HT-29 (cell line): ENCODE measurements around the gene HCRTR1. TPM values are rescaled to one million over a fixed set of nuclear protein-coding genes. Genes with fewer than 3 reads are reported as not detected.

ENCODE experiments used
- DNase-seq: peaks from one replicate; pipeline ENCODE4 v3.0.0-alpha.2; 2015; ENCODE audit warnings: low spot score
- total RNA-seq: library from RNA; depleted of rRNA; stranded (reverse); fragments of >200 nt; shearing (Covaris generic); gene quantifications from 2 replicates; pipeline ENCODE4 v1.2.3, GENCODE V29; 2014; rRNA removed

The HCRTR1 gene
- total RNA-seq, 1 experiment from 2014 or later: not detected

DNA sequence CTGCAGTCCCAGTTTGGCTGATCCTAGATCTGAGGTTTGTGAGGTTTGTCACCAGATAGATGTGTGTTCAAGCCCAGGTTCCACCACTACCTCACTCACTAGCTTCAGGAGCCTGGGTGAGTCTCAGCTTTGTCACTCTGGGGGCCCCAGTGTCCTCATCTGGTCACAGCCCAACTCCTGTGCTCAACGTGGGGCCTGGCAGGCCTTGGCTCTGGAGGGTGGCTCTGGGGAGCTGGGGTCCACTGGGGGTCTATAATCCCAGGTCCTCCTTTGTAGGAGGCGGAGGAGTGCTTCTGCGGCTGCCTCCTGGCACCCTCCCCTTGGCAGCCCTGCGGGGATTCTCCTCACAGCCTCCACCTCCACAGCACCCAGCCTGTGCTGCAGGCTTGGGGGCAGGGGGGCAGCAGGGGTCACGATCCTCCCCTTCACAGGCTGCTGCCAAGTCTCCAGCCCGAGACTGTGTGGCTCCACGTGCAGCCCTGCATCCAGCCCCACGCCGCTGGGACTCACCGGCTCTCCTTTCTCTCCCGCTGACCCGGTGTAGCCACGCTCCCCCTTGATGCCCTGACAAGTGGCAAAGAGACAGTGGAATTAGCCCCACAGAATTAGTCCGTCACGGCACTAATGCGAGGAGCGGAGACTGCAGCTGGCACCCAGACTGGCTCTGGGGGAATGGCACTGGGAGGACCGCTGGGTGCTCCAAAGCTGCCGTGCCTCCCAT is 49.7 kb downstream of the HCRTR1 start:
- DNase-seq: no peak

DNA sequence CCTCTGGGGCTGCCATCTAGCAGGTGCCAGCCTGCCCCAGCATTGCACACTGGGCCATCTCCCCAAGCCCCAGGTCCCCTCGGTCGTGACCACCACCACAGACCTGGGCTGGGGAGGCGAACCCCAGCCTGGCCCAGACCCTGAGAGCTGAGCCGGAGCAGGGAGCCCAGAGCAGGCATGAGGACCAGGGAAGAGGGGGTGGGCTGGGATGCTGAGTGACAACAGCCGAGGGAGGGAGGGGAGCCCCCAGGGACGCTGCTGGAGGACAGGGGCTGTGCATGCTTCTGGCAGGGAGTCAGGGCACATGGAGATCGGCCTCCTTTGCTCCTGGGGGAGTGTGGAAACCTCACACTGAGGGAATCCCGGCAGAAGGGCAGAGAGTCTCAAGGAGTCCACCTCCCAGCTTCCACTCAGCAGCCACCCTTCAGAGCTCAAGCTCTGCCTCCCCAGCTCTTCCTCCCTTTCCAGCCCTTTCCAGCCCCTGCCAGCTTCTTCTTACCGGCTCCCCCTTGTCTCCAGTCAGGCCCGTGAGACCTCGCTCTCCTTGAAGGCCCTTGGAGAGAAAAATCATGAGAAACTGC is 50.9 kb downstream of the HCRTR1 start:
- no peak for DNase-seq

DNA sequence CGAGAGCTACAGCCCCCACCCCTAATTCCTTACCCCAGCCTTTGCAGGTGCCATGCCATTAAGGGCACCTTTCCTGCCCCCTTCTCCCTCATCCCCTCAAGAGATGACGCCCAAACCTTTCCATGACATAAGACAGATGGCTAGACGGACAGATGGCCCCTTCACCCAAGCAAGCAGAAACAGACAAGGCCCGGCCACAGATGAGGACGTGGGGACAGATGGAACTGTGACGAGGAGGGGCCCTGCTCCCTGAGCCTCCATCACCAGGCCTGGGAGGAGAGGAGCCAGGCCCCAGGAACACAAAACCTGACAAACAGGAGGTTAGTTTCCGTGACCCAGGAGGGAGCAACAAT is 51.9 kb downstream of the HCRTR1 start:
- no peak for DNase-seq

DNA sequence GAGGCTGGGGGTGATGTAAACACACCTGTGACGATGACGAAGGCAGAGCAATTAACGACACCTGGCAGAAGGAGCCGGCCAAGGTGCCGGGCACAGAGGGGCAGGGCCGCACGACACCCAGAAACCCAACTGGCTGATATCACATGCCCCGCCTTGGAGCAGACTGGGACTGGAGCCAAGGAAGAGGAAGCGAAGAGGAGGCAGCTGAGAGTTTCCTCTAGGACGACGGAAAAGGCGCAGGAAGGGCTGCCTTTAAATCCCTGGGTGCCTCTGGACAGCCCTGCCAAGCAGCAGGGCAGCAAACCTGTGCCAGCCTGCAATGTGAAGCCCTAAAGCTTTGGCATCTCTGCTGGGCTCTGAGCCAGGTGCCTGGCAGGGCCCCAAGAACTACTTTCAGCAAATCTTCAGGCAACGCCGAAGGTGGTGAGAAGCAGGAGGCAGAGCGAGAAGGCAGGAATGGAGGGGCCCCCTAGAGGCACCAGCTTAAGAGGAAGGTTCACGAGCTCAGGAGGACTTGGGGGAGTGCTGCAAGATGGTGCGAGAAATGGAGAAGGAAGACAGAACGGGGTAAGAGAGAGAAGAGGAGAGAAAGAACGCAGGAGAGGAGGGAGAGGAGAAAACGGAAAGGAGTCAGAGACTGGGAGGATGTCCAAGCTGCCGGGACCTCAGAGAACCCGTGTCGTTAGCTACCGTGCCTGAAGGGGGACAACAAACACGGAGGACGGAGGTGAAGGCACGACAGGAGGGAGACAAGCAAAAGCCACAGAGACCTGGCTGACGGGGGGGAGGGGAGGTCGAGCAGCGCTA is 52.5 kb downstream of the HCRTR1 start:
- DNase-seq: peak; percentile 93

DNA sequence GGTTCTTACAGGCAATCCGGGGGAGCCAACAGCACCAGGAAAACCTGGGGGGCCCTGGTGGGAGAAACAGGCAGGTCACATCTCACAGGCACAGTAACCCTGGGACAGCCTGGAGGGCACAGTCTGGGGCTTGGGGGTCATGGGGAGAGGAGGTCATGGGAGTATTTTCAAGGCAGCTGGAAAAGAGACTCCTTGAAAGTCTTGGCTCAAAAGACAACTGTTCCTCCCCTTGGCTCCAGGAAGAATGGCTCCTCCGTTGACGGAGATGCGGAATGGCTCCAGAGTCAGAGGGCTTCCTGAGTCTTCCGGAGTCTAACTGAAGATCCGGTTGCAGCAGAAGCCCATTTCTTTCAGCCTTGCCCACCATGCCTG is 53.1 kb downstream of the HCRTR1 start:
- DNase-seq: peak; percentile 17

DNA sequence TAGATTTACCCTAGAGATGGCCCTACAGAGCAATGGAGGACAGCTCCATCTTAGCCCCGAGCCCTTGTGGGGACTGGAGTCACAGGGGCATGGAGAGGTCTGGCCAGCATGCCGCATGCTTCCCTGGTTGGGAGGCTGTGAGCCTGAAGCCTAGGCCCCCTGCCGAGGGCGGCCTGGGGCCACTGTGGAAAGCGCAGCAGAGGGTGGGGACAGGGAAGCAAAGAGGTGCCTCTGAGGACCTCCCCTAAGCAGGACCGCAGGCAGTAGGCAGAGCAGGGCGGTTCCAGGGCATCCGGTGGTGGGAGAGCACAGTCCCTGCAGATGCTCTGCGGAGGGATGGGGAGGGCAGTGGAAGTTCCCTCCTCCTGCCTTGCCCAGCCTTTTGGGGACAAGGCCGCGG is 53.7 kb downstream of the HCRTR1 start:
- DNase-seq: no peak

DNA sequence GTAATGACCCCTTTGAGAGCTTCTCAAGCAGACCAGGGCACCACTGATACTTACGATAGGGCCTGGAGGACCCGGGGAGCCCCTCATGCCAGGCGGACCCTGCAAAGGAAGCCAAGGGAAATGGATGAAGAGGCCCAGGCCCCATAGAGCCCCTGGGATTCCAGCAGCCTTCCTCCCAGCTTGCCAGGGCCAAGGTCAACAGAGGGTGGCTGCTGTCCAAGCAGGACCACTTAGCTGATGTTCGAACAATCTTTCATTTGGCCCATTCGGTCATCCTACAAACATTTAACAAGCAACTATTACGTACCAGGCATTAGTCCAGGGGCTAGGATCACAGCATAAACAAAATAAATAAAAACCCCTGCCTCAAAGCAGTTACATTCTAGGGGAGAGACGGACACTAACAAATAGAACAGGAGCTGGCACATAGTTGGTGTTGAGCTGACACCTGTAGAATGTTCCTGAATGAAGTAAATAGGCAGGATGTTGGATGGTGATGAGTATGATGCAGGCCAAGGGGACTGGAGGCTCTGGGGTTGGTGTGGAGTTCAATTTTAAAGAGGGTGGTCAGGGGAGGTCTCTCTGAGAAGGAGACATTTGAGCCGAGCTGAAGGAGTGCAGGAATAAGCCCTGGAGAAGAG is 54.2 kb downstream of the HCRTR1 start:
- DNase-seq: no peak

DNA sequence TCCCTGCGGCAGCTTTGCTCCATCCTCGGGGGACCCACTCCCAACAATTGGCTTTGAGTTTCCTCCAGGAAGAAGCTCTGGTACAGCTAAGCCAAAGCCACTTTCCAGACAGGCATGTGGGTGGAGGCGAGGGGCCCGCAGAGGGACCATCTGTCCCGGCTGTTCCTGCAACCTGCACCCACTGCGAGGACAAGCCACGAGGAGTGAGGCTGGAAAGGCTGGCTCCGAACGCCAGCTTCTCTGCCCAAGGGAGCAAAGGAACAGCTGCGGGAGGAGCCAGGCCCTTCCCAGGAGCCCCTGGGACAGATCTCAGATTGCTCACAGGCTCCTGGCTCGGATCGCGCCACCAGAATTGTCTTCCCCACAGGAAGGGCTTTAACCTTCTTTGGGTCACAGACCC is 55.5 kb downstream of the HCRTR1 start:
- DNase-seq: no peak

DNA sequence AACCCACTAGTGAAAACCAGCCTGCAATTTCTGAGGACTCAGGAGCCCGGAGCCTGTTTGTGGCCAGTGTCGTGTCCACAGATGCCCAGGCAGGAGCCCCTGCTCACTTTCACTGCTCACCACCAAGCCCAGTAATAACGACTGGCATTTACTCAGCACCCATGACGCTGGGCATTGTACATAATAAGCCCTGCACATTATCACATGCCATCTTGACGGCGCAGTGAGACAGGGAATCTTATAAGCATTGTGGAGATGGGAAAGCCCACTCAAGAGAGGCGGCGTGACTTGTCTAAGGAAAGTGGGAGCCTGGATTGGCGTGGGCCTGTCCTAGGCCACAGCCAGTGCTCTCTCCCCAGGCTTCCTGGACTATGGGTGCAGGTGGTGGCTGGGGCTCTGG is 55.9 kb downstream of the HCRTR1 start:
- DNase-seq: no peak

DNA sequence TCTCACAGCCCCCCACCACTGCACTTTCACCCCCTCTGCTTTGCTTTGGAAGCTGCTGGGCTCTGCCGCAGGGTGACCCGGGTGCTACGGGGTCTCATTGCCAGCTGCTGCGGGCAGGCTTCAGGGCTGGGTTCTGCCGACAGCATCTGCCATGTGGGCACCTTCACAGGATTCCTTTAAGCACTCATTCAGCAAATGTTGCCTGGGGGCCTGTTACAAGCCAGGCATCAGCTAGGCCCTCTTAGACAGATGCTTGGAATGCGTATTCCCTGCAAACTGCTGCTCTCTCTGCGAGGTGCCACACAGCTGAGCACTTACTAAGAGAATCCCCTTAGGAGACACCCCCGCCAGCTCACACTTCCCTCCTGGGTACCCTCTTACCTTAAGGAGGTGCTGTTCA is 57.1 kb downstream of the HCRTR1 start:
- DNase-seq: no peak

DNA sequence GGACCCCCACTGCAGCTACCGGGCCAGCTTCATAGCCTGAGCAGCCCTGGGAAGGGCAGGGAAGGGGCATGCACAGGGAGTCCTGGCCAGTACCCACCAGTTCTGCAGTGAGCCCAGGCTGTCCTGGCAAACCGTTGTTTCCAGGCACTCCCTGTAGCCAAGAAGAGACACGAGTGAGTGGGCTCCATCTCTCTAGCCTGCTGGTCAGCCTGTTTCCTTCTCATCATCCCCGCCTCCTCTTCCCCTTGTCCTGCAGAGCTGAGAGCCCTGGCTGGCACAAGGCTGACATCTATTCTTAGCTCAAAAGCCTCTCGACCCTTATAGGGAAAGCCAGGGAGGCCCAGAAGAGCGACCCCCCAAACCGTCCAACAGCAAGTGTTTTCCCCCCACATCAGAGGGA is 57.7 kb downstream of the HCRTR1 start:
- no peak for DNase-seq

DNA sequence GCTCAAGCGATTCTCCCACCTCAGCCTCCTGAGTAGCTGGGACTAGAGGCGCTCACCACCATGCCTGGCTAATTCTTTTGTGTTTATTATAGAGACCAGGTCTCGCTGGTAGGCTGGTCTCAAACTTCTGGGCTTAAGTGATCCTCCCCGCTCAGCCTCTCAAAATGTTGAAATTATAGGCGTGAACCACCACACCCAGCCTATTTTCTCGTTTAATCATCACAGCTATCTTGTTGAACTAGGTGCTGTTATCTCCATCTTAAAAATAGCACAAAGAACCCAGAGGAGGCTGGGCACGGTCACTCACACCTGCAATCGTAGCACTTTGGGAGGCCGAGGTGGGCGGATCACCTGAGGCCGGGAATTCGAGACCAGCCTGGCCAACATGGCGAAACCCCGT is 58.3 kb downstream of the HCRTR1 start:
- no peak for DNase-seq

Other genes with a start within 250 kb of the HCRTR1 start
- gene FABP3, start 244.6 kb upstream of the HCRTR1 start, total RNA-seq: not detected in 2 replicates
- gene SERINC2, start 204.5 kb upstream of the HCRTR1 start, total RNA-seq: 75.9 and 80.4 TPM in 2 replicates
- gene TINAGL1, start 41.2 kb upstream of the HCRTR1 start, total RNA-seq: 596 and 628 TPM in 2 replicates
- 114 and 119 TPM in 2 replicates for gene PEF1, start 27.2 kb downstream of the HCRTR1 start, total RNA-seq
- gene COL16A1, start 86.3 kb downstream of the HCRTR1 start, total RNA-seq: 31.0 and 37.5 TPM in 2 replicates
- gene ADGRB2, start 146.7 kb downstream of the HCRTR1 start, total RNA-seq: 1.2 and 2.2 TPM in 2 replicates
- gene SPOCD1, start 198.3 kb downstream of the HCRTR1 start, total RNA-seq: 0.10 and 0.20 TPM in 2 replicates